HCT116 (cell line): ENCODE data around the gene IFRD2.

Experiments
- EGR1 ChIP-seq: IDR thresholded peaks from 2 replicates; pipeline ENCODE4 v1.6.1; 2012; ENCODE audit warnings: low read depth
- EZH2 ChIP-seq: fragments of 200-600 bp; sonication (generic); IDR thresholded peaks from 2 replicates; pipeline ENCODE4 v1.6.1; 2017; ENCODE audit warnings: antibody characterized with exemption, mixed run types
- TF ChIP-seq, protein P1 (sequence below), 3 experiments: fragments of 200-600 bp in 1 of 3; sonication (generic) in 1 of 3; IDR thresholded peaks in 2 of 3; conservative IDR thresholded peaks in 1 of 3; 2 replicates each; pipeline ENCODE4 v1.5.1; 2012 to 2017; ENCODE audit warnings: low read depth in 2 of 3, low read length in 2 of 3, antibody characterized with exemption in 1 of 3, borderline replicate concordance in 1 of 3, control low read depth in 1 of 3, mild to moderate bottlenecking in 1 of 3, mixed read lengths in 1 of 3, mixed run types in 1 of 3, moderate library complexity in 1 of 3; ENCODE audit not compliant: insufficient read depth in 1 of 3

DNA sequence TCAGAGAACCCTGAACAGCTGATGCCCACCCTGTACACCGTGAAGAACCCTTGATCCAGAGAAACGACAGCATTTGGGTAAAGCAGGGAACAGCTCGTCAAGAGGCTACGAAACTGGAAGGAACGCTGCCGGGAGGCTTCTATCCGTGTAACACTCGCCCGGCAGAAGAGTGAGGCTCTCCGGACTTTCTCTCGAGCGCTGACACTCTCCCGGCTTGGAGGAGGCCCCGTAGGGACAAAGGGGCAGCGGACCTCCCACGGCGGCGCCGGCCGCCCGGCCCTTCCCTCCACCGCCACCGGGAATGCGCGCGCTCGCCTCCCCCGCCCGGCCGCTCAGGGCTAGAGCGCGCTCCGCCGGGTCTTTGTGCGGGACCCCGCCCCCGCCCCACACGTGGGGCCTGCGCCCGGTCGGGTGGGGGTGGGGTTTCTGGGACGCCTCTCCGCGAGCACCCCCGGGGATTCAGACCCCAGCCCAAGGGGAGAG is 28.7 kb upstream of the IFRD2 start:
- TF ChIP-seq, protein P1, sequence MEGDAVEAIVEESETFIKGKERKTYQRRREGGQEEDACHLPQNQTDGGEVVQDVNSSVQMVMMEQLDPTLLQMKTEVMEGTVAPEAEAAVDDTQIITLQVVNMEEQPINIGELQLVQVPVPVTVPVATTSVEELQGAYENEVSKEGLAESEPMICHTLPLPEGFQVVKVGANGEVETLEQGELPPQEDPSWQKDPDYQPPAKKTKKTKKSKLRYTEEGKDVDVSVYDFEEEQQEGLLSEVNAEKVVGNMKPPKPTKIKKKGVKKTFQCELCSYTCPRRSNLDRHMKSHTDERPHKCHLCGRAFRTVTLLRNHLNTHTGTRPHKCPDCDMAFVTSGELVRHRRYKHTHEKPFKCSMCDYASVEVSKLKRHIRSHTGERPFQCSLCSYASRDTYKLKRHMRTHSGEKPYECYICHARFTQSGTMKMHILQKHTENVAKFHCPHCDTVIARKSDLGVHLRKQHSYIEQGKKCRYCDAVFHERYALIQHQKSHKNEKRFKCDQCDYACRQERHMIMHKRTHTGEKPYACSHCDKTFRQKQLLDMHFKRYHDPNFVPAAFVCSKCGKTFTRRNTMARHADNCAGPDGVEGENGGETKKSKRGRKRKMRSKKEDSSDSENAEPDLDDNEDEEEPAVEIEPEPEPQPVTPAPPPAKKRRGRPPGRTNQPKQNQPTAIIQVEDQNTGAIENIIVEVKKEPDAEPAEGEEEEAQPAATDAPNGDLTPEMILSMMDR (IDR thresholded peaks at IDR 0.05 in 2 of 3, conservative IDR thresholded peaks at IDR 0.05 in 1 of 3; ENCODE audit: borderline replicate concordance in 1 of 3, insufficient read depth in 1 of 3, low read depth in 2 of 3, low read length in 2 of 3), result no peak
- TF ChIP-seq EZH2, result no peak
- no peak for TF ChIP-seq EGR1
